SK-N-SH (cell line): ENCODE results near the gene SFR1.

Experiments used
- CTCF ChIP-seq: fragments of 200-600 bp; sonication (generic); IDR thresholded peaks from 2 replicates; pipeline ENCODE4 v1.6.1; 2017; ENCODE audit warnings: antibody characterized with exemption, mild to moderate bottlenecking, moderate library complexity
- EP300 ChIP-seq, 2 experiments: IDR thresholded peaks; 2 replicates each; pipeline versions ENCODE4 v1.4.0 to v1.6.1; 2012; ENCODE audit warnings: borderline replicate concordance in 1 of 2, low read depth in 1 of 2, low read length in 1 of 2
- JUND ChIP-seq: IDR thresholded peaks from 2 replicates; pipeline ENCODE4 v1.4.0; 2012
- NRF1 ChIP-seq: IDR thresholded peaks from 2 replicates; pipeline ENCODE4 v1.6.1; 2012; ENCODE audit warnings: low read depth, mild to moderate bottlenecking, low read length
- POLR2AphosphoS5 ChIP-seq: IDR thresholded peaks from 2 replicates; pipeline ENCODE4 v1.6.1; 2012; ENCODE audit warnings: low read depth, low read length
- RCOR1 ChIP-seq: fragments of 150-350 bp; IDR thresholded peaks from 2 replicates; pipeline ENCODE4 v1.6.1; 2017; ENCODE audit warnings: antibody characterized with exemption, low read length
- RFX5 ChIP-seq: IDR thresholded peaks from 2 replicates; pipeline ENCODE4 v1.6.1; 2012; ENCODE audit warnings: mild to moderate bottlenecking, improper control_type of control experiment, low read length
- TAF1 ChIP-seq: IDR thresholded peaks from 2 replicates; pipeline ENCODE4 v1.6.1; 2012; ENCODE audit warnings: low read depth, mild to moderate bottlenecking, low read length, moderate library complexity, borderline replicate concordance
- TF ChIP-seq, protein P1 (sequence below): IDR thresholded peaks from 2 replicates; pipeline ENCODE4 v1.6.1; 2012; ENCODE audit warnings: mild to moderate bottlenecking, low read depth, low read length, moderate library complexity

DNA sequence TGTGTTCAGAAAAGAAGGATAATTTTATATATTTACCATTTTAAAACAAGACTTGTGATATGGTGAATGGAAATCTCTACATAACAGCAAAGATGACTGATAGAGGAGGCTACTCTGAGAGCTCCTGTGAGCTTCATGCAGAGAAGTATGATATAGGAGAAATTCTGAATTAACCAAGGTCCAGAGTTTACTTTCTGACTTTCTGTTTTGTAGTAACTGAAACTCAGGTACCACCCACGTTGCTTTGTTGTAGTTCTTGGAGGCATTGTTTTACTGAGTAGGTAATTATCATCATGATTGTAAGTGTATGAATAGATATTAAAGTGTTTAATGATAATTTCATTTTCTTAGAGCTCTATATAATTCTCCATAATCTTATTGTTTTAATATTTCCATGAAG, 18.0 kb upstream of the SFR1 start:
- TF ChIP-seq, protein P1, sequence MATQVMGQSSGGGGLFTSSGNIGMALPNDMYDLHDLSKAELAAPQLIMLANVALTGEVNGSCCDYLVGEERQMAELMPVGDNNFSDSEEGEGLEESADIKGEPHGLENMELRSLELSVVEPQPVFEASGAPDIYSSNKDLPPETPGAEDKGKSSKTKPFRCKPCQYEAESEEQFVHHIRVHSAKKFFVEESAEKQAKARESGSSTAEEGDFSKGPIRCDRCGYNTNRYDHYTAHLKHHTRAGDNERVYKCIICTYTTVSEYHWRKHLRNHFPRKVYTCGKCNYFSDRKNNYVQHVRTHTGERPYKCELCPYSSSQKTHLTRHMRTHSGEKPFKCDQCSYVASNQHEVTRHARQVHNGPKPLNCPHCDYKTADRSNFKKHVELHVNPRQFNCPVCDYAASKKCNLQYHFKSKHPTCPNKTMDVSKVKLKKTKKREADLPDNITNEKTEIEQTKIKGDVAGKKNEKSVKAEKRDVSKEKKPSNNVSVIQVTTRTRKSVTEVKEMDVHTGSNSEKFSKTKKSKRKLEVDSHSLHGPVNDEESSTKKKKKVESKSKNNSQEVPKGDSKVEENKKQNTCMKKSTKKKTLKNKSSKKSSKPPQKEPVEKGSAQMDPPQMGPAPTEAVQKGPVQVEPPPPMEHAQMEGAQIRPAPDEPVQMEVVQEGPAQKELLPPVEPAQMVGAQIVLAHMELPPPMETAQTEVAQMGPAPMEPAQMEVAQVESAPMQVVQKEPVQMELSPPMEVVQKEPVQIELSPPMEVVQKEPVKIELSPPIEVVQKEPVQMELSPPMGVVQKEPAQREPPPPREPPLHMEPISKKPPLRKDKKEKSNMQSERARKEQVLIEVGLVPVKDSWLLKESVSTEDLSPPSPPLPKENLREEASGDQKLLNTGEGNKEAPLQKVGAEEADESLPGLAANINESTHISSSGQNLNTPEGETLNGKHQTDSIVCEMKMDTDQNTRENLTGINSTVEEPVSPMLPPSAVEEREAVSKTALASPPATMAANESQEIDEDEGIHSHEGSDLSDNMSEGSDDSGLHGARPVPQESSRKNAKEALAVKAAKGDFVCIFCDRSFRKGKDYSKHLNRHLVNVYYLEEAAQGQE = no peak
- TF ChIP-seq RFX5 = no peak
- no peak for TF ChIP-seq POLR2AphosphoS5
- no peak for TF ChIP-seq CTCF
- no peak for TF ChIP-seq JUND
- TF ChIP-seq NRF1 = no peak
- no peak for TF ChIP-seq TAF1
- no peak for TF ChIP-seq EP300 (IDR thresholded peaks at IDR 0.05; ENCODE audit: borderline replicate concordance in 1 of 2, low read depth in 1 of 2, low read length in 1 of 2)
- no peak for TF ChIP-seq RCOR1
